DOHH2 (cell line): Measurements from ENCODE around the gene SIVA1.

Experiments used
- CTCF ChIP-seq: fragments of 200-600 bp; sonication (generic); IDR thresholded peaks from one replicate; pipeline ENCODE4 v1.5.1; 2014; ENCODE audit warnings: antibody characterized with exemption, mild to moderate bottlenecking, low read depth, low read length; ENCODE audit not compliant: poor library complexity, severe bottlenecking
- EZH2phosphoT487 ChIP-seq: fragments of 200-600 bp; sonication (generic); IDR thresholded peaks from 2 replicates; pipeline ENCODE4 v1.6.1; 2017; ENCODE audit warnings: borderline replicate concordance, mild to moderate bottlenecking, antibody characterized with exemption, low read length, moderate library complexity, mixed read lengths

- TF ChIP-seq CTCF = no peak
- TF ChIP-seq EZH2phosphoT487 = no peak
These were observed 44.4 kb downstream of the SIVA1 start for GRCh38 chr14:104797115-104798044.
